Skin epidermis (tissue), 12 donors: ENCODE data around the gene GNAZ.

ENCODE experiments used
- H3K27ac ChIP-seq, 21 experiments: fragments of 200-600 bp; sonication (generic) in 11 of 21; one replicate each; pipeline ENCODE4 v1.5.0; 2020; ENCODE audit warnings: mild to moderate bottlenecking in 3 of 21, inconsistent platforms in 2 of 21, moderate library complexity in 2 of 21
- H3K4me3 ChIP-seq, 7 experiments: fragments of 200-600 bp; sonication (generic) in 2 of 7; one replicate each; pipeline ENCODE4 v1.5.0; 2020; ENCODE audit warnings: inconsistent platforms in 2 of 7, mild to moderate bottlenecking in 2 of 7, moderate library complexity in 1 of 7

The GNAZ gene

DNA sequence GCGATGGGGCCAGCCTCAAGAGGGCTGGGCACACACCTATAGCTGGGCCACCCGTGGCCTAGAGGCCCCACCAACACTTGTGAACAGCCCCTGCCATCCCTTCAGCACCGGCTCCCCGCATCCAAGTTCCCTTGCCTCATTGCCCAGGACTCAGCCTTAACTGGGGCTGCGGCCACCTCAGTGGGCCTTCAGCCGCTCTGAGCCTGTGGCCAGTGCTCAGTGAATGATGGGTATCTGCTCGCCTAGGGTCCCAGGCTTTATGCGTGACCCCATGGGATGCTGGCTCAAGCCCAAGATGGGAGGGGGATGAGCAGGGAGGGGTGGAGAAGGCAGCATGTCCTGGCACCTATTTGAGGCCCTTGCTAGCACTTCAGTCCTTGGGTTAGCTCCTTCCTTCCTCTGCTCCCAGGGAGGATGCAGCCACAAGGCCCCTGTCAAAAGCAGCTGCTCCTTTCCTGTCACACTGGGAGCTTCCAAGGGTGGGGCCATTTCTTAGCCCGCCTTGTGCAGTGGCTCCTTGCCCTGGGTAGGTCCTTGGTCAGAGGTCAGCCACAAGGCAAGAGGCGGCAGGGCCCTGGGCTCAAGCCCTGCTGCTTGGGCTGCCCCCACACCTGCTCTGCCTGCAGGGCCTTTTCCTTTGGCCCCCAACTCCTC, 31.8 kb downstream of the GNAZ start:
- Histone ChIP-seq H3K4me3 (no peak overlapping the region), H3K27ac (no peak overlapping the region)

DNA sequence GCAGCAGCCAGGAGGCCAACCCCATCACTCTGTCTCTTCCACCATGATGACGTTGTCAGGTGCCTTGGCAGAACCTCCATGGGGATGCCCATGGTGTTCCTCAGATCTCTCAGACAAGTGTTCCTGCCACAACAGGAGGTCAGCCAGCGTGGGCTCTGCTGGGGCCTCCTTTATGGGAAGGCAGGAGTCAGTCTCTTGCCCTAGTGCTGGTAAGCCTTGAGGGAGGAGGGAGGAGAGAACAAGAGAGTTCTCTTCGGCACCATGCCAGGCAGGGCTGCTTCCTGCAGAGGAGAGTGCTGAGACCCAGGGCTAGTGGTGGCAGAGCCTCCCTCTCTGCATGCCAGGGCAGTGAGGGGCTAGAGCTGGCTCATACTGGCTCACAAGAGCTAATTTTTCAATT, 32.5 kb downstream of the GNAZ start:
- H3K4me3 ChIP-seq, result no peak overlapping the region
- H3K27ac ChIP-seq, result no peak overlapping the region

DNA sequence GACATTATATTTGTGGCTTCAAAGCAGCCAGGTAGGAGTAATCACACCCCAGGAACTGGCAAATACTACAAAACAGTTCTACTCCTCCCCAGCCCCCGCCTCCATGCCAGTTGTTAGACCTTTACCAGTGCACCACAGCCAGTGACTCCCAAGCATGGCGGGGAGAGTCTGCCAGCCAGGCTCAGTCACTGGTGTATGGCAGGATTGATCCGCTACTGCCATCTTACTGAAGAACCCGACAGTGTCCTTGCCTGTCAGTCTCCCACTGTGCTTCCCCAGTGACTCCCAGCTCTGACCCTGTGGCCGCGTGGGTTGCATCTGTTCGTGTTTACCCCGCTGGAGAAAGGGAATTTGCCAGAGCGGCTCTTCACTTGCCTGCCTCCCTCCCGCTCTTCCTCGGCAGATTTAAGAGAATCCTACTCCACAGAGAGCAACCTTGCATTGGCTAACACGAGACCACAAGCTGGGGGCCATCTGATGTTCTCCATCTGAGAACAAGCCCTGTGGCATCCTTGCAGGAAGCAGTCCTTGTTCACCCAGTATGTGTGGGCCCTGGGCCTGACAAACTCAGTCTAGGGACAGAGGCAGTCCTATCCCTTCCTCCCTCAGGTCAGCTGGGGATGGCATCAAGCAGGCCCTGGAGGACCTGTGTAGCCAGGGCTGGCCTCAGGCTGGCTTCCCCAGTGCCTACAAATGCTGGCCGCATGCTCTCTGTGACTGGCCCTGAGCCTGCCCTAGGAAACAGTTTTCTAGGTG, 33.1 kb downstream of the GNAZ start:
- Histone ChIP-seq H3K27ac (no peak overlapping the region), H3K4me3 (no peak overlapping the region)

DNA sequence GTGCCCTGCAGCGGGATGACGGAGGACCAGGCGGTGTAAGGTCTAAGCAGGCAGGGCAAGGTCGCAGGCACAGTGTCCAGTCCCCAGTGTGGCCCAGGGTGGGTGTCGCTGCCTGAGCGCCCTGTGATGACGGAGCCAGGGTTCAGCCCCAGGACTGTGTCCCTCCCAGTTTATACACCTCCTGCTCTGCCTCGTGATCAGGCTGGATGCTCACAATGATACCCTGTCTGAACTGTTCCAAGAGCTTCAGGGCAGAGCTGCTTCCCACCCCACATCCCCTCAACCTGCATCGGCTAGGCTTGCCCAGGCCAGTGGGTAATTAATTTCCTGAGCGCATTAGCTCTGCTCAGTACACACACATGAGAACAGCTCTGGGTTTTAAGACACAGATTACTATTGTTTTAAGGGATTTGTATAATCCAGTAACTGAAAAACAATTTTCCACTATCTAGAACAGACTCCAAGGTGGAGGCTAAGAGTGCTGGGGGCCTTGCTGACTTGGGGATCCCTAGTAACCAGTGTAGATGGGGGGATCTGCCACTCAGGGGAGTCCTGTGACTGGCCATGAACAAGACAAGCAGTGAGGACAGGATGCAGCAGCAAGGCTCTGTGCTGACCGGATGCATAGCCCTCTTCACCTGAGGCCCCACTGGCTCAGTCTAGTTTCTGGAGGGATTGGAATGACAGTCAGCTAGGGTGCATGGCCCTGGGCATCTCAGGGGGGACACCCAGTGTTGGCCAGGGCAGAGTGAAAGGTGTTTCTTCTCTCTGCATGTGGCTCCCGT, 34.1 kb downstream of the GNAZ start:
- H3K4me3 ChIP-seq, result no peak overlapping the region
- no peak overlapping the region for H3K27ac ChIP-seq

DNA sequence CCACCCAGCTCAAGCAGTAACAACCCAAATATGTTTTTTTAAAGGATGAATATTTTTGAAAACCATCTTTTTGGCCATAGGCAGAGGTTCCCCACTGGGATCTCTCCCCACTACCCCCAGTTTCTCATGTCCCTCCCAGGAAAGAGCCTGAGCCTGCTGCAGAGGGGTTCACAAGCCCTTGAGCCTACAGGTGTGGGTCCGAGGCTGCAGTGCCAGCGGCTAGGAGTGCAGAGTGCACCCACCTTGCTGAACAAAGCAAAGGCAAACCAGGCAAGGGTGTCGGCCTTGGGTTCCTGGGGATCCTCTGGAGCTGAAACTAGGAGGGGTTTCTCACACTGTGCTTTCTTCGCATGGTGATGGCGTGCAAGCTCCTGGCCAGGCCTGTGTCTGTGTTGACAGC, 35.0 kb downstream of the GNAZ start:
- Histone ChIP-seq H3K27ac (no peak overlapping the region), H3K4me3 (no peak overlapping the region)

DNA sequence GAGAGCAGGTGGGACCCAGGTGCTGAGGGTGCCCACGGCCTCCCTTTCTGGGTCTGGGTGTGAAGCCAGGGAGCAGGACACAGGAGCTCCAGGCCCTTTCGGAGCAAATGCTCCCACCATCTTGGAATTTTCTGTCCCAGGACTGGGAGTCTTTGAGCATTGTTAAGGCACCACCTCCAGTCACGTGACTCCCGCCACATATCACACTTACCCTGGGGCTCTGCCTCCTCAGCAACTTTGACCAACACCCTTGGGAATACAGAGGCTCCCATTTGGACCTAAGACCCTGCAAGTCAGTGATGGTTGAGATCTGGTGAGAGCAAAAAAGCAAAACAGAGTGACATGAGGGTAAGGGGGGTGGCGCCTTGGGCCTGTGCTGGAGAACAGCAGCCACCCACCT, 35.6 kb downstream of the GNAZ start:
- Histone ChIP-seq H3K4me3 (no peak overlapping the region), H3K27ac (no peak overlapping the region)

DNA sequence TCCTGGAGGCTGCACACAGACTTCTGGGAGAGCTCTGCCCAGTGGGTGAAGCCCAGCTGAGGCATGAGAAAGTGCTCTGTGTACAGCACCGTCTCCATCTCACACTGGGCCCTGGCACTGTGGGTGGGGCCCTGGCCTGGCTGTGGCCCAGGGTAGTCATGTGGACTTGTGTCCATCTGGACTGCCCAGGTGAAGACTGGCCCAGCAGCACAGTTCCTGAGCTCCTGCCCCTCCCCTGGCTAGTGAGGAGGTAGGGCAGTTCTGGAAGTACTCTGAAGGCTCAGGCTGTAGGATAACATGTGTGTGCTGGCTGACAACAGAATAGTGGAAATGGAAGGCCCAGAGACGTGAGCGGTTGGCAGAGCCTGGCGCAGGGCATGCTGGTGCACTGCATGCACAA, 36.0 kb downstream of the GNAZ start:
- H3K27ac ChIP-seq, result no peak overlapping the region
- H3K4me3 ChIP-seq, result no peak overlapping the region

DNA sequence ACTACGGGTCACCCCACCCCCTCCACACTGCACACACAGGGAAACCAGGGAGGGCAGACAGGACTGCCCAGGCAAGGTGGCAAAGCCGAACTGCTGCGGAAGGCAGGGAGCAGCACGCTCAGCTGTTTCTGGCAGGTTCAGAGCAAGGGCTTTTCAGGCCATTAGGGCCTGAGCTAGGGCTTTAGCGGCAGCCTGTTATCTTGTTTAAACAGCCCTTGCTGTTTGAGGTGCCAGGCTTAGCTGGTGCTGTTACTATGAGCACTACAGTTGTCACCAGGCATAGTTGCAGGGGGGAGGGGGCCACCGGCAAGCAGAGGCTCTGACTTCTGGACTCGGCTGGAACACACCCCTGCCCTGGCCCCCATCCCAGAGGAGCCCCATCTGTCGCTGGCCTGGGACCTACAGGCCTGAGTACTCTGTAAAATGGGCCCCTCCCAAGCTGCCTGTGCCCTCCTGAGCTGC, 36.6 kb downstream of the GNAZ start:
- H3K27ac ChIP-seq, result no peak overlapping the region
- H3K4me3 ChIP-seq, result no peak overlapping the region

DNA sequence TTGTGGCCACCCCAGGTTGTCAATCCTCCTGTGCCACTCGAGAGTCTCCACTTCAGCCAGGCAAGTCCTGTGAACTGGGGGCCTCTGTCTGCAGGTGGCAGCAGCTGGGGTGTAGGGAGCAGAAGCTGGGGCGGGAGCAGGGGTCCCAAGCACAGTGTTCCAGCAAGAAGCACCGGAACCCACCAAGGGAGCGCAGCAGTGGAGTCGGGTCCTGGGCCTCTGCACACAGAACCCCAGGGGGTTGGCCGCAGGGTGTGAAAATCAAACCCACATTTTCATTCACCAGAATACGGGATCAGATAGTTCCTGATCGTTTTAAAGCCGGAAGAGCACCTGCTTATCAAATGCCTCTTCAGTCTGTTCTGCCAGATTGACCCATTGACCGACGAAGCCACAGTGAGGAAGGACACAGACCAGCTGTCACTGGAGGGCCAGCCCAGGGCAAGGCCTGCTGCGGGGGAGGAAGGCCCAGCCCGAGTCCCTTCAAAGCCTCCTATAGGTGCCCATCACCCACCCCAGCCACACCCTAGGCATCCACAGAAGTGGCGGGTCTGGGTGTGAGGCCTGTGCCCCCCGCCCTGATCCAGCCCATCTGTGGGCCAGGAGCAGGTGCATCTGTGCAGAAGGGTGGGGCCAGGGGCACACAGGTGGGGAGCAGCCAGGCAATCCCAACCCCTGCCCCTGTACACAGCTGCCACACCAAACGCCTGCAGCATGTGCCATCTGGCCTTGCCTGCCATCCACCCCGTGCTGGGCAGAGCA, 37.3 kb downstream of the GNAZ start:
- no peak overlapping the region for H3K4me3 ChIP-seq
- no peak overlapping the region for H3K27ac ChIP-seq

DNA sequence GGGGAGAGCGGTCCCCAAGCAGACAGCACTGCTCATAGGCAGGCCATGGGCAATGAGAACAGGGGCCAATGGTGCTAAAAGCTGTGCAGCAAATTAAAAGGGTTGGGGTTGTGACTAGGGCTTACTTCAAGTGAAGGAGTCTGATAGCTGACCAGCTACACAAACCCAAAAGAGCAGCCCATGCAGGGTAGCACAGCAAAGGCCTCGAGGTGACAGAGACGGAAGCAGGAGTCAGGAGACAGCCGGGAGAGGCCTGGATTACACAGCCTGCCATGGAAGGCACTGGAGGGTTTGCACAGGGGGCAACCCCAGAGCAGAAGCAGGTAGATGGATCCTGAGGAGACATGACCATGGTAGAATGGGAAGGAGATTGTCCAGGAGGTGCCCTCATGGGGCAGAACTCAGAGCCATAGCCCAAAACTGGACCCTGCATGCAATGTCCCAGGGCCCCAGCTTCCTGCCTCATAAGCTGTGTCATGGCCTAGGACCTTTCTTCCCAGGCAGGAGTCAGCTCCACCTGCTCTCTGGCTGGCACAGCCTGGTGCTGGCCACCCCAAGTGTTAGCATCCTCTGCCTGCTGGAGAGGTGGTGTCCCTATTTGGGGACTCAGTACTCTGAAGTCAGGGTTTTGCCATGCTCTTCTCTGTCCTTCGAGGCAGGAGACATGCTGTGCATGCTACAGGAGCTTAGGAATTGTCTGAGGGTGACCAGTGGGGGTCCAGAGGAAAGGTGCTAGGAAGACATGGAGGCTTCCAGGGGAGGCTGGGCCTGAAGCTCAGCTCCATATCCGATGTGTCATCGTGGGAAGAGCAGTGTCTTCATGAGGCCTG, 38.1 kb downstream of the GNAZ start:
- H3K27ac ChIP-seq, result no peak overlapping the region
- no peak overlapping the region for H3K4me3 ChIP-seq

DNA sequence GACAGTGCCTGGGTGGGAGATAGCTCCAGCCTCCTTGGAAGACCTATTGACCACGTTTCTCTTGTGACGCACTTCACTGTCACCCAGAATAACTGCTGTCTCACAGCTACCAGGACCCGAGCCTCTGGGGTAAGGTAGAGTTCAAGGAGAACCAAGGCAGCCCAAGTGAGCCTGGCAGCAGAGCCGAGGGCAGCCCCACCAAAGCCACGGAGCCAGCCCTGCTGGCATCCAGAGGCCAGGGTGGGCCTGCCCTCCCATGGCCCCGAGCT, 38.7 kb downstream of the GNAZ start:
- no peak overlapping the region for H3K4me3 ChIP-seq
- no peak overlapping the region for H3K27ac ChIP-seq

DNA sequence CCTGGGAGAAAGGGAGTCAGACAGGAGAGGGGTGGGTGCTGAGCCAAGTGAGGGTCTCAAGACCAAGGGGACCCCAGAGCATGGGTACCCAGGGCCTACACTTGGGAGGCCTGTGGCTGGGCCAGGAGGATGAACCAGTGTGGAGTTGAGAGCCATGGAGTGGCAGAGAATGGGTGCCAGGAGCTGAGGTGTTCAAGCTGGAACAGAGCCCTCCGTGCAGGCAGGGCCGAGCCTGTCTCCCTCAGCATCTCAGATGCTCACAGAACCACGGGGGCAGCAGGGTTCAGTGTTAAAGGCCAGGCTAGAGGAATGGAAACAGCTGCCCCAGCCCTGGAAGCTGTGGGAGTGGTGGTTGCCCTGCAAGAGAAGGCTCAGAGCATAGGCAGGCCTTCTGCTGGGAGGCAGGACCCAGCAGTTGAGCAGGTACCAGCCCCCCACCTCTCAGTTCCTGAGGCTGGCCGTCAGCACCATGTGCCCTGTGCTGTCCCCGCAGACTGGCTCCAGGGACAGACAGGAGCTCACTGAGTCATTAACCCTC, 39.2 kb downstream of the GNAZ start:
- H3K27ac ChIP-seq, result no peak overlapping the region

DNA sequence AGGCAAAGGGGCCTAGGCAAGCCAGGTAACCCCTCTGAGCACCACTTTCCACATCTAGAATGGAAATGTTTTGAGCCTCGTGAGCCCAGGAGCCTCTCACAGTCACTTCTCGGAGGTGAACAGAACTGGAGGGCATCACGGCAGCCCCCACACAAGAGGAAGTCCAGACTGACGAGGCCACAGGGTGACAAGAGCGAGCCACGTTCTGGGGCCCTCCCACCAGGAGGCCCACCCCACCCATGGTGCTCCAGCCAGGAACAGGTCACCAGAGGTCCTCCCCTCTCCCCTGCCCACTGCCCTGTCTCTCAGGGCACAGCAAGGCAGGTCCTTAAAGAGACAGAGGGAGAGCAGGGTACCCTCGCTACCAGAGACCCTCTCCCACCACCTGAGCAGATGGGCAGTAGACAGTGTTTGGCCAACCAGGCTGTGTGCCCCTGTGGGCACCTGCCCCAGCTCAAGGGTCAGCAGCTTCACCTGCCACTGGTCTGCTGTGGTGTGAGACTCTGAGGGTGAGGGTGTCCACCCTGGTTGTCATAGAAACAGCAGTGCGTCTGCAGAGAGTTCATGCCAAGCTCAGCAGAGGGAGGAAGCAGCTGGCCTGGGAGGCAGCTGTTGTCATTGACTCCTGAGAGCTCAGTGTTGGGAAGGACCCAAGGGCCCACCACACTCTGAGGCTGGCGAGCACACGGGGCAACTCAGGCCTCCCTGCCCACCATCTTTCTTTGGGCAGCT, 40.0 kb downstream of the GNAZ start:
- Histone ChIP-seq H3K27ac (no peak overlapping the region), H3K4me3 (no peak overlapping the region)

More for the DNA sequence above, 39.2 kb downstream of the GNAZ start:
- no peak overlapping the region for H3K4me3 ChIP-seq

DNA sequence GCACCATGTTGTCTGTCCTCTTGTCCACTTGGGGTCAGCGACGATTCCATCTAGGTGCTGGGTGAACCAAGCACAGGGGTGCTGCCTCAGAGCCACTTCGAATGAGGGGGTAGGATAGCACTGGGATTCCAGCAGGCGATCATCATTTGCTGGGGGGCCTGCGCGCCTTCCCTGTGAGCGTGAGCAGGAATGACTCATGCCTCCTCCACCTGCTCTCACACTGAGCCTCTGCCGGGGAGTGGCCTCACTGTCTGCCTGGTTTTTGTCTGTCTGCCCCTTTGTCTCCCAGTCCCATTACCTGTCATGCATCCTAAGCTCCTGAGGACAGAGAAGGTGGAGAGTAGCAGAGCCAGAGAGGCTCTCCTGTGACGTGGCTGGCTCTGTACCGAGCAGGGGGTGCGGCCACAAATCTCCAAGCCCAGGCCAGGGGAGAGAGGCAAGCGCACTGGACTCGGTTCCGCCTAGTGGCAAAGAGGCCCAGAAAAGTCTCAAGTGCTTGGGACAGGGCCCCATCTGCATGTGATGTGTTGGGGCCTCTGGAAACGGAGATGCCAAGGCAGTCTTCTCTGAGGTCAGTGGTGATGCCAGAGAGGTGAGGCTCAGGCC, 40.7 kb downstream of the GNAZ start:
- no peak overlapping the region for H3K4me3 ChIP-seq
- H3K27ac ChIP-seq, result no peak overlapping the region

DNA sequence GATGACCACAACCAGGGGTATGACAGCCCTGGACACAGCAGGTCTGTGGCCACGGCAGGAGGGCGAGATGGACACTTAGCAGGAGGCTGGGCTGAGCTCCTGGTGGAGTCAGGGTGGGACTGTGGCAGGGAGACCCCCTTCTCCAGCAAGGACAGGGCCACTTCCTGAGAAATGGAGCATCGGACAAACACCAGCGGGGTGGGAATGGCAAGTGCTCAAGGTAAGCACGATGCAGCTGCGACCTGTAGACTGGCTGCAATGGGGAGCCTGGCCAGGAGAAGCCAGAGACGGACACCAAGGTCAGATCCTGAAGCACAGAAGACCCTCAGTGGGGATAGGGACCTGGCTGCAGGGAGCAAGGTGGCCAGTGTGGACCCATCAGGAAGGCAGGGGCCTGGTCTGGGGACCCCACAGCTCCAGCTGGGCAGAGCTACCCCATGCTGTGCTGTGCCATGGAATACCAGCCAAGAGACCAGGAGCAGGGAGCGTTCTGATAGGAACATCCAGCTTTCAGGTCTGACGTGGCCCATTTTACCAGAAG, 42.2 kb downstream of the GNAZ start:
- no peak overlapping the region for H3K4me3 ChIP-seq
- no peak overlapping the region for H3K27ac ChIP-seq

DNA sequence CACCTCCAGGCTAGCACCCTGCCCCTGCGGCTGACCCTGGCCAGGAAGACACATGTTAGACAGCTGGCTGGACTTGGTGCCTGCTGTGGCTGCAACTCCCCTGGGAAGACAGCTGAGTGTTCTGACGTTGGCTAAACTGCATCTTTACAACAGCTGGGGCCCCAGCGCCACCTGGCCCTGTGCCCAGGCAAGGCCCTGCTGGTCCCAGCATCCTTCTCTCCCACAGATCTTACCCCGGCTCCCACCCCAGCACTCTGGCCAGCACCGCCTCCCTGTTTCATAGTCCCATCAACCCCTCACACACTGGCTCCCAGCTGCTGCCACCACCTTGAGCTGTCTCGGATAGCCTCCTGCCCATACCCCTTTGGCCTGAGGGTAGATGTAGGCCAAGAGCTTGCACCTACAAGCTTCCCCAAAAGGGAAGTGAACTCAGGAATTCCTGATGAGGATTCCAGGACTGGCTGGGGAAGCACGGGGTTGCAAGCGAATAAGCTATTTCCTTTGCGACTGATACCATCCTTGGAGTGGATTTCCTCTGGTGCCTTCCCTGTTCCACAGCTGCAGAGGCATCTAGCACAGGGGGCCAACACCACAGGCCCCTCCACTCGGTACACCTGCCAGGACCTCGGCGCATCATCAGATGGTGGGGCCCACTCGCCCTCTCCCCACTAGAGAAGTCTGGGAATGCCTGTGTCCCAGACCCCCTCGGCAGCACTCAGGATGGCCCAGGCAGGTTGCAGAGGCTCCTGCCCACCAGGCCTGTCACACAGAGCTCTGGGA, 42.9 kb downstream of the GNAZ start:
- H3K4me3 ChIP-seq, result no peak overlapping the region
- no peak overlapping the region for H3K27ac ChIP-seq
